IMR-90 (cell line): ENCODE results near the gene HOXB7. TPM values are rescaled to one million over a fixed set of nuclear protein-coding genes. Genes with fewer than 3 reads are reported as not detected.

Experiments used
- ATAC-seq: fragments of 200-7000 bp; cut with Tn5 transposase; 2 replicates; pipeline ENCODE4 v1.9.1; 2020; ENCODE audit warnings: low read depth, mild to moderate bottlenecking, moderate library complexity
- BruUV-seq: library from RNA; stranded (reverse); fragments of 400-500 nt; replicated peaks from 2 replicates; lab custom pipeline; 2021; lab: Mats Ljungman, UMichigan
- CTCF ChIA-PET: fragments of 300-600 bp; formaldehyde crosslinking; extraction: SDS; loops from one replicate; lab custom pipeline; 2021; ENCODE audit warnings: antibody characterized with exemption; lab: Yijun Ruan, JAX
- POLR2A ChIA-PET: fragments of 300-600 bp; sonication (Branson Sonifier 250); formaldehyde crosslinking; loops from one replicate; lab custom pipeline; 2022; ENCODE audit warnings: antibody characterized with exemption; ENCODE audit not compliant: unreplicated experiment; lab: Charles Lee
- DNase-seq: peaks from one replicate; pipeline ENCODE4 v3.0.0; 2013
- H2AFZ ChIP-seq: replicated peaks from 2 replicates; pipeline ENCODE3; 2013; ENCODE audit warnings: low read length, mild to moderate bottlenecking; ENCODE audit not compliant: poor library complexity
- H2AK5ac ChIP-seq: 2 replicates; pipeline ENCODE4 v1.6.1; 2013; ENCODE audit warnings: low read depth, low read length, inconsistent platforms
- H2AK9ac ChIP-seq: replicated peaks from 2 replicates; pipeline ENCODE3; 2013; ENCODE audit warnings: mild to moderate bottlenecking, low read depth, low read length, moderate library complexity; ENCODE audit not compliant: poor library complexity
- H2BK120ac ChIP-seq: 2 replicates; pipeline ENCODE4 v1.6.1; 2013; ENCODE audit warnings: low read depth, low read length, inconsistent platforms
- H2BK15ac ChIP-seq: 3 replicates; pipeline ENCODE4 v1.6.1; 2013; ENCODE audit warnings: low read depth, low read length, inconsistent platforms
- H2BK20ac ChIP-seq: 2 replicates; pipeline ENCODE4 v1.6.1; 2013; ENCODE audit warnings: low read depth, mild to moderate bottlenecking, inconsistent platforms, low read length, moderate library complexity
- H2BK5ac ChIP-seq: 2 replicates; pipeline ENCODE4 v1.6.1; 2013; ENCODE audit warnings: mild to moderate bottlenecking, low read depth, low read length, inconsistent platforms; ENCODE audit not compliant: poor library complexity, severe bottlenecking
- H3K14ac ChIP-seq: replicated peaks from 2 replicates; pipeline ENCODE4 v1.6.1; 2013; ENCODE audit warnings: low read depth, low read length, inconsistent platforms
- H3K18ac ChIP-seq: 2 replicates; pipeline ENCODE4 v1.6.1; 2013; ENCODE audit warnings: low read depth, low read length, control low read depth
- H3K23ac ChIP-seq: 2 replicates; pipeline ENCODE4 v1.6.1; 2013; ENCODE audit warnings: low read depth, low read length, inconsistent platforms
- H3K27ac ChIP-seq: 2 replicates; pipeline ENCODE4 v1.5.1; 2013; ENCODE audit warnings: mild to moderate bottlenecking, control low read depth, low read length; ENCODE audit not compliant: insufficient read depth
- H3K27me3 ChIP-seq: 2 replicates; pipeline ENCODE4 v1.6.1; 2013; ENCODE audit warnings: low read length; ENCODE audit not compliant: control insufficient read depth, insufficient read depth
- H3K36me3 ChIP-seq: 2 replicates; pipeline ENCODE4 v1.6.1; 2013; ENCODE audit warnings: low read length, mixed read lengths; ENCODE audit not compliant: control insufficient read depth, insufficient read depth
- H3K4ac ChIP-seq: 2 replicates; pipeline ENCODE4 v1.6.1; 2013; ENCODE audit warnings: low read depth, low read length, inconsistent platforms
- H3K4me1 ChIP-seq: 2 replicates; pipeline ENCODE4 v1.6.1; 2013; ENCODE audit warnings: low read length, mixed read lengths; ENCODE audit not compliant: control insufficient read depth, insufficient read depth
- H3K4me2 ChIP-seq: 2 replicates; pipeline ENCODE4 v1.6.1; 2013; ENCODE audit warnings: low read depth, mild to moderate bottlenecking, control low read depth, low read length, moderate library complexity
- H3K4me3 ChIP-seq: 2 replicates; pipeline ENCODE4 v1.5.1; 2013; ENCODE audit warnings: low read depth, mild to moderate bottlenecking, control low read depth, low read length, moderate library complexity; ENCODE audit not compliant: insufficient read depth
- H3K56ac ChIP-seq: 2 replicates; pipeline ENCODE4 v1.6.1; 2013; ENCODE audit warnings: low read length, inconsistent platforms; ENCODE audit not compliant: insufficient read depth; ENCODE audit errors: extremely low read depth
- H3K79me1 ChIP-seq, 2 experiments: 2 replicates each; pipeline ENCODE4 v1.6.1; 2013; ENCODE audit warnings: low read length in 2 of 2, inconsistent platforms in 1 of 2, low read depth in 1 of 2
- H3K9ac ChIP-seq: 2 replicates; pipeline ENCODE4 v1.6.1; 2013; ENCODE audit warnings: low read depth, low read length, control low read depth
- H3K9me1 ChIP-seq: 2 replicates; pipeline ENCODE4 v1.6.1; 2013; ENCODE audit warnings: low read length, inconsistent platforms; ENCODE audit not compliant: insufficient read depth
- H3K9me3 ChIP-seq: 2 replicates; pipeline ENCODE4 v1.6.1; 2013; ENCODE audit warnings: low read length; ENCODE audit not compliant: control insufficient read depth, insufficient read depth
- H4K20me1 ChIP-seq: 2 replicates; pipeline ENCODE4 v1.6.1; 2013; ENCODE audit warnings: low read length, inconsistent platforms; ENCODE audit not compliant: insufficient read depth
- H4K5ac ChIP-seq: 2 replicates; pipeline ENCODE4 v1.6.1; 2013; ENCODE audit warnings: mild to moderate bottlenecking, low read depth, low read length, control low read depth
- H4K8ac ChIP-seq, 2 experiments: 2 replicates each; pipeline ENCODE4 v1.6.1; 2013; ENCODE audit warnings: low read depth in 2 of 2, low read length in 2 of 2, control low read depth in 1 of 2, inconsistent platforms in 1 of 2
- H4K91ac ChIP-seq: 2 replicates; pipeline ENCODE4 v1.6.1; 2013; ENCODE audit warnings: low read depth, low read length, inconsistent platforms; ENCODE audit not compliant: insufficient read depth
- CHD1 ChIP-seq: IDR thresholded peaks from 2 replicates; pipeline ENCODE4 v1.6.1; 2012; ENCODE audit warnings: low read depth, low read length, improper control_type of control experiment
- POLR2A ChIP-seq: IDR thresholded peaks from 2 replicates; pipeline ENCODE4 v1.6.1; 2012; ENCODE audit warnings: mild to moderate bottlenecking, low read depth, low read length
- WGBS, 2 experiments: methylation state at CpG; one replicate each; pipeline versions ENCODE4 v1.1.5 to v1.1.7; 2013; ENCODE audit warnings: missing lambda C conversion rate in 2 of 2; ENCODE audit not compliant: insufficient read length in 1 of 2; ENCODE audit errors: extremely low coverage in 2 of 2; 5-methylcytosine and 5-hydroxymethylcytosine counted together
- dilution Hi-C: fragments of 300-500 bp; cut with HindIII; formaldehyde crosslinking; loops from one replicate; pipeline ENCODE4 v1.14.3; 2018; ENCODE audit warnings: low sequenced_read_pairs; ENCODE audit not compliant: unreplicated experiment
- in situ Hi-C: fragments of 300-500 bp; cut with MboI; formaldehyde crosslinking; loops from 3 replicates; pipeline ENCODE4 v1.14.3; 2019; ENCODE audit warnings: low sequenced_read_pairs, inconsistent platforms, mixed read lengths
- intact Hi-C: fragments of 100-400 bp; cut with micrococcal nuclease; formaldehyde crosslinking; loops from 2 replicates; pipeline ENCODE4 v1.10.0; 2022
- polyA plus RNA-seq, 3 experiments: library from polyadenylated mRNA; depleted of rRNA; stranded (reverse); fragments of >200 nt; gene quantifications; 2 replicates each; pipeline ENCODE4 v1.2.3, GENCODE V29; 2012; ENCODE audit warnings: low replicate concordance in 1 of 3
- total RNA-seq: library from RNA; depleted of rRNA; stranded (reverse); fragments of >200 nt; gene quantifications from 2 replicates; pipeline ENCODE4 v1.2.3, GENCODE V29; 2012

The HOXB7 gene
- total and polyA plus RNA-seq, 2 of the 4 experiments (the other 2 are of a cell fraction), result 1.8 to 6.7 TPM

- peak overlapping the region; percentile 53 for H2BK20ac ChIP-seq
- peak overlapping the region; percentile 63 for H2AK5ac ChIP-seq
- CTCF ChIA-PET, result interaction anchor here (0.5 to 0.6 kb wide), 2 partner anchors 15 to 38 kb away, joined by 4 read pairs; no protein-coding TSS in a partner anchor
- H2AK9ac ChIP-seq, result peak overlapping the region; percentile 38
- H3K18ac ChIP-seq, result peak overlapping the region; percentile 58
- H3K23ac ChIP-seq, result peak overlapping the region; percentile 98
- no peak for TF ChIP-seq POLR2A
- no peak for TF ChIP-seq CHD1
- DNase-seq (peak; percentile 63), ATAC-seq (no peak)
- H4K20me1 ChIP-seq, result peaks cover 7% of the 10 kb centered on the region; the same call in 1 of the 2 replicates
- no TSS peak for BruUV-seq
- peak overlapping the region; percentile 27 for H3K4me3 ChIP-seq
- dilution Hi-C loops, result no loop called here
- H3K56ac ChIP-seq, result peak overlapping the region; percentile 96
- peak overlapping the region; percentile 79 for H2BK120ac ChIP-seq
- peaks cover 14% of the 10 kb centered on the region; the same call in 1 of the 2 replicates for H3K36me3 ChIP-seq
- H3K4me2 ChIP-seq, result peak overlapping the region; percentile 83
- POLR2A ChIA-PET, result interaction anchor here (0.6 to 3.1 kb wide), 6 partner anchors 15 to 259 kb away, joined by 3 to 25 read pairs (median 8); no protein-coding TSS in a partner anchor
- peak overlapping the region; percentile 78 for H2AFZ ChIP-seq
- intact Hi-C loops, result no loop called here
- H2BK15ac ChIP-seq, result peak overlapping the region; percentile 36; the same call in 1 of the 3 replicates
- peak overlapping the region; percentile 78 for H4K5ac ChIP-seq
- H3K79me1 ChIP-seq, result peaks cover 14 to 16% of the 10 kb centered on the region in 2 experiments; a peak in 3 of 4 replicates
- 0% methylated on average over 4 of the region's 25 CpGs; no CpG with 5 or more reads in 1 of the 2 experiments for WGBS, 2 experiments
- H4K8ac ChIP-seq, result peak overlapping the region; percentile 81 to 90
- H3K4me1 ChIP-seq, result peaks cover 12% of the 10 kb centered on the region
- peak overlapping the region; percentile 93 for H4K91ac ChIP-seq
- H3K9ac ChIP-seq, result peak overlapping the region; percentile 82
- H3K27ac ChIP-seq, result peak overlapping the region; percentile 96
- no peaks in the 10 kb centered on the region for H3K9me3 ChIP-seq
- peak overlapping the region; percentile 69 for H3K14ac ChIP-seq
- in situ Hi-C loops, result loop anchor here (5.0 to 10.0 kb wide), 2 partner anchors 257 to 570 kb away; no protein-coding TSS in a partner anchor
- H2BK5ac ChIP-seq, result peak overlapping the region; percentile 95
- no peaks in the 10 kb centered on the region for H3K27me3 ChIP-seq
- peak overlapping the region; percentile 91 for H3K4ac ChIP-seq
- H3K9me1 ChIP-seq, result 0 out of 2 replicates have a peak, but pooled peaks cover 2% of the 10 kb centered on the region
Measured at GRCh38 chr17:48594538-48595277, 16.1 kb downstream of the HOXB7 start.
